Ovary (tissue), 9 donors: ENCODE results near the gene PLCB1. TPM values are rescaled to one million over a fixed set of nuclear protein-coding genes. Genes with fewer than 3 reads are reported as not detected.

Experiments used
- DNase-seq, 5 donors: peaks; one replicate each; pipeline ENCODE4 v3.0.0-alpha.2; 2019 to 2020
- H3K27ac ChIP-seq, 2 donors: fragments of 200-600 bp; one replicate each; pipeline versions ENCODE4 v1.5.1 to v1.8.0; 2019 to 2022
- H3K27me3 ChIP-seq: fragments of 200-600 bp; one replicate; pipeline ENCODE4 v1.8.0; 2022
- H3K36me3 ChIP-seq: fragments of 200-600 bp; sonication (generic); one replicate; pipeline ENCODE4 v1.5.1; 2019
- H3K4me1 ChIP-seq: one replicate; pipeline ENCODE4 v1.8.1; 2013; ENCODE audit warnings: mild to moderate bottlenecking, moderate library complexity; ENCODE audit not compliant: insufficient read depth
- H3K4me3 ChIP-seq: fragments of 200-600 bp; sonication (generic); one replicate; pipeline ENCODE4 v1.5.1; 2017
- H3K9me3 ChIP-seq, 2 donors: fragments of 200-600 bp in 1 of 2; sonication (generic) in 1 of 2; one replicate each; pipeline versions ENCODE4 v1.5.1 to v1.8.1; 2013 to 2019; ENCODE audit warnings: mild to moderate bottlenecking in 1 of 2, moderate library complexity in 1 of 2
- CTCF ChIP-seq, 3 donors: fragments of 450-650 bp in 2 of 3; fragments of 200-600 bp in 1 of 3; IDR thresholded peaks; one replicate each; pipeline versions ENCODE4 v1.5.1 to v1.8.0; 2016 to 2022; ENCODE audit warnings: antibody characterized with exemption in 3 of 3, mild to moderate bottlenecking in 1 of 3
- EP300 ChIP-seq: sonication (generic); formaldehyde crosslinking; IDR thresholded peaks from one replicate; pipeline ENCODE4 v1.6.1; 2017; ENCODE audit warnings: antibody characterized with exemption
- POLR2A ChIP-seq: fragments of 450-650 bp; IDR thresholded peaks from one replicate; pipeline ENCODE4 v1.6.1; 2017; ENCODE audit warnings: antibody characterized with exemption, mild to moderate bottlenecking, moderate library complexity
- WGBS, 3 donors: extraction: QIAGEN DNeasy Blood & Tissue Kit in 1 of 3; methylation state at CpG; one replicate each; pipeline versions ENCODE4 v1.1.5 to v1.1.7; 2013 to 2017; 5-methylcytosine and 5-hydroxymethylcytosine counted together
- intact Hi-C, 4 donors: fragments of 100-400 bp; cut with DNase I; formaldehyde crosslinking; loops; one replicate each; pipeline versions ENCODE4 v1.11.0 to v1.15.1; 2022 to 2023
- polyA plus RNA-seq, 2 donors: library from polyadenylated mRNA; stranded (reverse); fragments of 200-250 nt in 1 of 2; fragments of 350-450 nt in 1 of 2; fragmentation: Illumina TruSeq in 1 of 2; extraction: RNeasy Lipid Tissue Mini Kit (QIAGEN cat#74804) in 1 of 2; gene quantifications; one replicate each; pipeline ENCODE4 v1.2.3, GENCODE V29; 2013 to 2014
- total RNA-seq, 7 donors: library from RNA; depleted of rRNA in 2 of 7; stranded (reverse); fragments of >200 nt in 2 of 7; fragmentation: NEBNext Ultra II Directional in 3 of 7; extraction: Animal tissue kit (Norgen Biotek cat#: 25700) in 3 of 7; gene quantifications; one replicate each; pipeline versions ENCODE4 v1.1.0 to v1.2.4, GENCODE V29; 2016 to 2023
- donor health status: DM: no; HTN: no; CAD: no; lungs with moderate emphysema.
- donor health status: DM: no; HTN: no; CAD: no.
- donor health status: Bipolar disorder and iron deficiency.
- donor health status: DM: yes; HTN: yes; CAD: no.
- donor health status: DM: no; HTN: no; CAD: no.
- donor health status: DM: yes; HTN: yes; CAD: no.

Gene PLCB1
- total and polyA plus RNA-seq, 9 donors = 2.9 to 29.5 (median 9.0) TPM

GRCh38 chr20:8153281-8153908 is 21.3 kb downstream of the PLCB1 start:
- no peaks in the 10 kb centered on the region for H3K9me3 ChIP-seq
- WGBS, 3 donors = 46 to 53% (median 48%) methylated on average over 3 of the region's 3 CpGs
- DNase-seq = no peak
- TF ChIP-seq EP300 (no peak), POLR2A (no peak), CTCF (IDR thresholded peaks at IDR 0.05) (no peak)
- no peak overlapping the region for H3K27ac ChIP-seq
- no peaks in the 10 kb centered on the region for H3K36me3 ChIP-seq
- no peak overlapping the region for H3K4me3 ChIP-seq
- no peaks in the 10 kb centered on the region for H3K4me1 ChIP-seq
- intact Hi-C loops = no loop called here
- H3K27me3 ChIP-seq = no peaks in the 10 kb centered on the region

GRCh38 chr20:8154638-8155037 is 22.6 kb downstream of the PLCB1 start:
- intact Hi-C loops = no loop called here
- DNase-seq = no peak

GRCh38 chr20:8155229-8155628 is 23.2 kb downstream of the PLCB1 start:
- no peak for TF ChIP-seq CTCF (IDR thresholded peaks at IDR 0.05)
- no peak for DNase-seq
- H3K36me3 ChIP-seq = no peaks in the 10 kb centered on the region
- H3K9me3 ChIP-seq = no peaks in the 10 kb centered on the region
- no peak overlapping the region for H3K27ac ChIP-seq
- intact Hi-C loops = no loop called here
- H3K27me3 ChIP-seq = no peaks in the 10 kb centered on the region
- 89 to 95% (median 94%) methylated on average over 1 of the region's 1 CpG for WGBS, 3 donors
- no peak overlapping the region for H3K4me3 ChIP-seq
- no peaks in the 10 kb centered on the region for H3K4me1 ChIP-seq

More at GRCh38 chr20:8154638-8155037, 22.6 kb downstream of the PLCB1 start:
- Histone ChIP-seq H3K4me3 (no peak overlapping the region), H3K9me3 (no peaks in the 10 kb centered on the region), H3K27me3 (no peaks in the 10 kb centered on the region), H3K27ac (no peak overlapping the region), H3K36me3 (no peaks in the 10 kb centered on the region), H3K4me1 (no peaks in the 10 kb centered on the region)
- 93 to 96% (median 95%) methylated on average over 2 of the region's 2 CpGs for WGBS, 3 donors
- TF ChIP-seq POLR2A = no peak
- TF ChIP-seq CTCF (IDR thresholded peaks at IDR 0.05) = no peak
- TF ChIP-seq EP300 = no peak

GRCh38 chr20:8155812-8156211 is 23.7 kb downstream of the PLCB1 start:
- H3K36me3 ChIP-seq = no peaks in the 10 kb centered on the region
- H3K9me3 ChIP-seq = no peaks in the 10 kb centered on the region
- intact Hi-C loops = no loop called here
- no peaks in the 10 kb centered on the region for H3K4me1 ChIP-seq
- no peak overlapping the region for H3K27ac ChIP-seq
- WGBS, 3 donors = 58 to 63% (median 62%) methylated on average over 2 of the region's 2 CpGs
- H3K27me3 ChIP-seq = no peaks in the 10 kb centered on the region
- no peak overlapping the region for H3K4me3 ChIP-seq
- TF ChIP-seq POLR2A (no peak), CTCF (IDR thresholded peaks at IDR 0.05) (no peak), EP300 (no peak)
- DNase-seq = no peak
